Left ventricle myocardium inferior (tissue), 1 donor: ENCODE measurements around the gene DYSF. TPM values are rescaled to one million over a fixed set of nuclear protein-coding genes. Genes with fewer than 3 reads are reported as not detected.

Experiments
- DNase-seq: peaks from one replicate; pipeline ENCODE4 v3.0.0-alpha.2; 2020
- H3K27ac ChIP-seq: fragments of 200-600 bp; replicated peaks from 2 replicates; pipeline ENCODE4 v1.8.0; 2021
- H3K27me3 ChIP-seq: fragments of 200-600 bp; 2 replicates; pipeline ENCODE4 v1.8.0; 2021; ENCODE audit warnings: low read depth
- H3K36me3 ChIP-seq: fragments of 200-600 bp; 2 replicates; pipeline ENCODE4 v1.8.0; 2021
- H3K4me1 ChIP-seq: fragments of 200-600 bp; 2 replicates; pipeline ENCODE4 v1.8.0; 2021
- H3K4me3 ChIP-seq: fragments of 200-600 bp; 2 replicates; pipeline ENCODE4 v1.8.0; 2021; ENCODE audit warnings: mild to moderate bottlenecking, moderate library complexity
- H3K9me3 ChIP-seq: fragments of 200-600 bp; replicated peaks from 2 replicates; pipeline ENCODE4 v1.8.0; 2021
- CTCF ChIP-seq: fragments of 200-600 bp; IDR thresholded peaks from 2 replicates; pipeline ENCODE4 v1.8.0; 2021; ENCODE audit warnings: antibody characterized with exemption, mild to moderate bottlenecking, borderline replicate concordance
- intact Hi-C: fragments of 100-400 bp; cut with micrococcal nuclease; formaldehyde crosslinking; loops from one replicate; pipeline ENCODE4 v1.11.0; 2022
- total RNA-seq: library from RNA; stranded (reverse); fragmentation: NEBNext Ultra II Directional; extraction: Animal tissue kit (Norgen Biotek cat#: 25700); gene quantifications from one replicate; pipeline ENCODE4 v1.2.1, GENCODE V29; 2021
- donor health status: DM: no; HTN: yes; CAD: no; lungs with severe emphysema.

DYSF gene
- total RNA-seq, 1 donor from 2014 or later: 48.2 TPM

- Histone ChIP-seq H3K27me3 (no peaks in the 10 kb centered on the region), H3K4me3 (no peak overlapping the region), H3K4me1 (peaks cover 77% of the 10 kb centered on the region), H3K27ac (peak overlapping the region; percentile 89), H3K9me3 (no peaks in the 10 kb centered on the region), H3K36me3 (peaks cover 8% of the 10 kb centered on the region)
- no peak for DNase-seq
- no peak for TF ChIP-seq CTCF
- intact Hi-C loops: no loop called here
Measured at GRCh38 chr2:71498261-71498701, 44.9 kb downstream of the DYSF start.

DNA sequence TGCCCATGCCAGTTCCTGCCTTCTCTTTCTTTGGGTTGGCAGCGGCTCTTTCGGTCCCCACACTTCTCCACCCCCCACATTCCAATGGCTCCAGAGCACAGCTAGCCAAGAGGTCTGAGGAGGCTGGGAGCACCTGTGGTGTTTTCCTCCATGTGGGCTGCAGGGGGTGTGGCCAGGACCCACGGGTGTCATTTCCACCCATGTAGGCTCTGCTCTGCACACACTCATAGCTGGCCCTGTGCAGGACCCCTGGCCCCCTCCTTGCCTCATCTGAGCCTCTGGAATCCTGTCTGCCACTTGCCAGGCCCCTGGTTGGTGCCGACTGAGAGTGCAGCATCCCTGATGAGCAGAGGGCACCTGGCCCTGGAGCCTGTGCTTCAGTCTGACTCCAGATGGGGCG, 46.3 kb downstream of the DYSF start:
- peaks cover 1% of the 10 kb centered on the region for H3K36me3 ChIP-seq
- intact Hi-C loops: no loop called here
- H3K27me3 ChIP-seq: no peaks in the 10 kb centered on the region
- DNase-seq: no peak
- peaks cover 91% of the 10 kb centered on the region for H3K4me1 ChIP-seq
- no peak for TF ChIP-seq CTCF
- no peaks in the 10 kb centered on the region for H3K9me3 ChIP-seq
- H3K27ac ChIP-seq: peak overlapping the region; percentile 89
- H3K4me3 ChIP-seq: no peak overlapping the region

DNA sequence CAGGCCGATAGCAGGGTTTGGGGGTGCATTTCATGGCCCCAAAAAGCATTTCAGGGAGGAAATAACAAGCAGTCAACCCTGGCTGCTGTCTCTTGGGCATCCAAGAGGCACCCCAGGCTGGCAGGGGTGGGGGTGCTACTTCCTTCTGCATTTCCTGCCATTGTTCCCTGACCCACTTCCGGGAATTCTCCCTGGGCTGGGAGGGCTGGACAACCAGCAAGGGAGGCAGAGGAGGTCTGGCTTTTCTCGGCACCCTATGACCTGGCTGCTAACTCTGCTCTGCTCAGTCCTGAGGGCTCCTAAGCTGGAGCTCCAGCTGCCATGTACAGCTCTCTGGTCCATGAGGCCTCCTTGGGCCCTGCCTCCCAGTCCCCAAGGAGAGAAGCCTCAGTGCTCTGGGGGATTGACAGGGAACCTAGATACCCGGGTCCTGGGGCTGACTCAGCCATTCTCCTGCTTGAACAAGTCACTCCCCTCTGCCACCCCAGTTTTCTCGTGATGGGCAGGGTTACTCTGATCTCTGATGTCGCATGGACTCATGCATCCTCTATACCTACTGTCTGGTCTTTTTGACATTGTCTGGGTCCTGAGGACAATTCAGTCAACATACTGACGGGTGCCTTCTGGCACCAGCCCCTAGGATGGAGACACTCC, 47.2 kb downstream of the DYSF start:
- H3K9me3 ChIP-seq: no peaks in the 10 kb centered on the region
- no peak for TF ChIP-seq CTCF
- H3K4me1 ChIP-seq: peaks cover 99% of the 10 kb centered on the region
- no peaks in the 10 kb centered on the region for H3K36me3 ChIP-seq
- no peak overlapping the region for H3K4me3 ChIP-seq
- DNase-seq: peak; percentile 32
- H3K27ac ChIP-seq: peak overlapping the region; percentile 89
- H3K27me3 ChIP-seq: no peaks in the 10 kb centered on the region
- intact Hi-C loops: no loop called here

GRCh38 chr2:71502941-71503738, 49.8 kb downstream of the DYSF start:
- Histone ChIP-seq H3K9me3 (no peaks in the 10 kb centered on the region), H3K4me1 (peaks cover 93% of the 10 kb centered on the region), H3K27me3 (no peaks in the 10 kb centered on the region), H3K36me3 (no peaks in the 10 kb centered on the region), H3K27ac (peak overlapping the region; percentile 91), H3K4me3 (peak overlapping the region; percentile 43)
- intact Hi-C loops: no loop called here
- no peak for TF ChIP-seq CTCF
- no peak for DNase-seq

- peak; percentile 46 for DNase-seq
- intact Hi-C loops: no loop called here
- Histone ChIP-seq H3K9me3 (no peaks in the 10 kb centered on the region), H3K4me1 (peaks cover 86% of the 10 kb centered on the region), H3K4me3 (peak overlapping the region; percentile 43), H3K36me3 (no peaks in the 10 kb centered on the region), H3K27ac (peak overlapping the region; percentile 91), H3K27me3 (no peaks in the 10 kb centered on the region)
- TF ChIP-seq CTCF: no peak
Measured at GRCh38 chr2:71503837-71504236, 50.5 kb downstream of the DYSF start.
